PFSK-1 (cell line): Measurements from ENCODE around the gene DLX2.

Experiments
- FOXP2 ChIP-seq: optimal IDR thresholded peaks from 2 replicates; pipeline ENCODE3; 2011; ENCODE audit warnings: borderline replicate concordance, control low read depth, inconsistent platforms; ENCODE audit not compliant: insufficient read depth; ENCODE audit errors: extremely low read length, extremely low read depth
- POLR2AphosphoS5 ChIP-seq: IDR thresholded peaks from 2 replicates; pipeline ENCODE4 v1.6.1; 2012; ENCODE audit warnings: low read depth, mild to moderate bottlenecking, control low read depth, low read length, moderate library complexity
- SIN3A ChIP-seq: IDR thresholded peaks from 2 replicates; pipeline ENCODE4 v1.6.1; 2012; ENCODE audit warnings: mild to moderate bottlenecking, low read length, moderate library complexity, borderline replicate concordance; ENCODE audit not compliant: insufficient read depth
- TAF1 ChIP-seq: IDR thresholded peaks from 2 replicates; pipeline ENCODE4 v1.6.1; 2012; ENCODE audit warnings: low read length, control low read depth, borderline replicate concordance; ENCODE audit not compliant: insufficient read depth
- TF ChIP-seq, protein P1 (sequence below), 2 experiments: IDR thresholded peaks; 2 replicates each; pipeline versions ENCODE4 v1.6.1 to v1.8.0; 2011 to 2012; ENCODE audit warnings: low read depth in 2 of 2, low read length in 2 of 2, control low read depth in 1 of 2, inconsistent platforms in 1 of 2, mild to moderate bottlenecking in 1 of 2, moderate library complexity in 1 of 2; ENCODE audit not compliant: insufficient read depth in 1 of 2

DNA sequence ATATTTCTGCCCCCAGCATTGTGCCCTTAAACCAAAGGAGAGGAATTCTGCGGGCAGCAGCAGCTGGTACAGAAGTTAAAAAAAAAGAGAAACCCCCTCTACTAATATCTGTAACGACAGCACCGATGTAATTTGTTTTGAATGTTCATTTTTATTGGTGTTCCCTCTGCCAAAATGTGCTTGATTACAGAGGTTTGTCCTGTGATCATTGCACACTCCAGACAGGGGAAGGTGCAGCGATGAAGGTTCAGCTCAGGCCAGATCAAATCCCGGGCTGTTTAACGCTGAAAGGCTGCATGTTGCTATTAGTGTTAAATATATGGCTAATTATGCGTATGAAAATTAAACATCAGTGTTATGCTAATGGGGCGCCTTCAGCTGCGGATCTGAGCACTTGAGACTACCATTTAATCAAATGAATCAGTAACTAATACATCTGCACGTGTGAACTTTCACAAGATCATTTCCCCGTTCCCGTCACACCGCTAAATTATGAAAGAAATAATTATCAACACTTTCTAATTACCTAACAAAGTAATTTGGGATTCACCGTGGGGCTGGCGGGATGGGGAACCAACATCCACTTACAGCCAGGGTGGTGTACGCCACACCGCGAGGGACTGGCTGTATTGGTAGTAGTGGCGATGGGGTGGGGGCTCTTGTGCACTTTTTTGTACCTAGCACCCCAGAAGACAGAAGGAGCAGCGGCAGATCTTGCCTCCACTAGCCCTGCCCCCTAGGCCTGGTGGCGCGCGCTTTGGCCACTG lies 18.9 kb downstream of the DLX2 start:
- TF ChIP-seq, protein P1, sequence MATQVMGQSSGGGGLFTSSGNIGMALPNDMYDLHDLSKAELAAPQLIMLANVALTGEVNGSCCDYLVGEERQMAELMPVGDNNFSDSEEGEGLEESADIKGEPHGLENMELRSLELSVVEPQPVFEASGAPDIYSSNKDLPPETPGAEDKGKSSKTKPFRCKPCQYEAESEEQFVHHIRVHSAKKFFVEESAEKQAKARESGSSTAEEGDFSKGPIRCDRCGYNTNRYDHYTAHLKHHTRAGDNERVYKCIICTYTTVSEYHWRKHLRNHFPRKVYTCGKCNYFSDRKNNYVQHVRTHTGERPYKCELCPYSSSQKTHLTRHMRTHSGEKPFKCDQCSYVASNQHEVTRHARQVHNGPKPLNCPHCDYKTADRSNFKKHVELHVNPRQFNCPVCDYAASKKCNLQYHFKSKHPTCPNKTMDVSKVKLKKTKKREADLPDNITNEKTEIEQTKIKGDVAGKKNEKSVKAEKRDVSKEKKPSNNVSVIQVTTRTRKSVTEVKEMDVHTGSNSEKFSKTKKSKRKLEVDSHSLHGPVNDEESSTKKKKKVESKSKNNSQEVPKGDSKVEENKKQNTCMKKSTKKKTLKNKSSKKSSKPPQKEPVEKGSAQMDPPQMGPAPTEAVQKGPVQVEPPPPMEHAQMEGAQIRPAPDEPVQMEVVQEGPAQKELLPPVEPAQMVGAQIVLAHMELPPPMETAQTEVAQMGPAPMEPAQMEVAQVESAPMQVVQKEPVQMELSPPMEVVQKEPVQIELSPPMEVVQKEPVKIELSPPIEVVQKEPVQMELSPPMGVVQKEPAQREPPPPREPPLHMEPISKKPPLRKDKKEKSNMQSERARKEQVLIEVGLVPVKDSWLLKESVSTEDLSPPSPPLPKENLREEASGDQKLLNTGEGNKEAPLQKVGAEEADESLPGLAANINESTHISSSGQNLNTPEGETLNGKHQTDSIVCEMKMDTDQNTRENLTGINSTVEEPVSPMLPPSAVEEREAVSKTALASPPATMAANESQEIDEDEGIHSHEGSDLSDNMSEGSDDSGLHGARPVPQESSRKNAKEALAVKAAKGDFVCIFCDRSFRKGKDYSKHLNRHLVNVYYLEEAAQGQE (IDR thresholded peaks at IDR 0.05; ENCODE audit: insufficient read depth in 1 of 2, low read depth in 2 of 2, low read length in 2 of 2), result no peak
- TF ChIP-seq POLR2AphosphoS5 (no peak), TAF1 (no peak), SIN3A (no peak), FOXP2 (no peak)
